Measurements from ENCODE around the gene ANTKMT. TPM values are rescaled to one million over a fixed set of nuclear protein-coding genes. Genes with fewer than 3 reads are reported as not detected.

Gene ANTKMT
- total RNA-seq, 1 donor from 2014 or later = 111 TPM

GRCh38 chr16:726438-727290 is 5.7 kb downstream of the ANTKMT start, which contains the start of the genes CCDC78 and HAGHL:
Gene CCDC78, minus strand, starts transcription at chr16:726443. Its CDS starts 76 bp downstream, at chr16:726367.
Gene HAGHL, plus strand, starts transcription at chr16:727106. Its CDS starts 404 bp downstream, at chr16:727510.
- no peak for TF ChIP-seq CTCF (conservative IDR thresholded peaks at IDR 0.05; ENCODE audit: low read depth, low read length)
- DNase-seq (ENCODE audit: low read depth) = no peak
- peak within 1 kb of the TSS; percentile 81 for H3K4me3 ChIP-seq (ENCODE audit: low read depth, low read length)

- DNase-seq (ENCODE audit: low read depth) = no peak
- H3K4me3 ChIP-seq (ENCODE audit: low read depth, low read length) = peak overlapping the region; percentile 81
- no peak for TF ChIP-seq CTCF (conservative IDR thresholded peaks at IDR 0.05; ENCODE audit: low read depth, low read length)
Observed at GRCh38 chr16:727291-727977, 6.5 kb downstream of the ANTKMT start.

- TF ChIP-seq CTCF (conservative IDR thresholded peaks at IDR 0.05; ENCODE audit: low read depth, low read length) = no peak
- no peak for DNase-seq (ENCODE audit: low read depth)
- H3K4me3 ChIP-seq (ENCODE audit: low read depth, low read length) = peak overlapping the region; percentile 81
Observed at GRCh38 chr16:728131-728889, 7.4 kb downstream of the ANTKMT start.

GRCh38 chr16:728890-729744 is 8.2 kb downstream of the ANTKMT start:
- TF ChIP-seq CTCF (conservative IDR thresholded peaks at IDR 0.05; ENCODE audit: low read depth, low read length) = no peak
- peak overlapping the region; percentile 81 for H3K4me3 ChIP-seq (ENCODE audit: low read depth, low read length)

GRCh38 chr16:729768-730665 is 9.1 kb downstream of the ANTKMT start:
- no peak for TF ChIP-seq CTCF (conservative IDR thresholded peaks at IDR 0.05; ENCODE audit: low read depth, low read length)
- H3K4me3 ChIP-seq (ENCODE audit: low read depth, low read length) = no peak overlapping the region
- DNase-seq (ENCODE audit: low read depth) = no peak

More at GRCh38 chr16:728890-729744, 8.2 kb downstream of the ANTKMT start:
- no peak for DNase-seq (ENCODE audit: low read depth)

Measured in epithelial cell of proximal tubule (primary cell).